ENCODE results near the gene IL4I1. TPM values are rescaled to one million over a fixed set of nuclear protein-coding genes. Genes with fewer than 3 reads are reported as not detected.

The IL4I1 gene
- total and polyA plus RNA-seq, 10 donors = 1.1 to 20.2 (median 4.8) TPM

DNA sequence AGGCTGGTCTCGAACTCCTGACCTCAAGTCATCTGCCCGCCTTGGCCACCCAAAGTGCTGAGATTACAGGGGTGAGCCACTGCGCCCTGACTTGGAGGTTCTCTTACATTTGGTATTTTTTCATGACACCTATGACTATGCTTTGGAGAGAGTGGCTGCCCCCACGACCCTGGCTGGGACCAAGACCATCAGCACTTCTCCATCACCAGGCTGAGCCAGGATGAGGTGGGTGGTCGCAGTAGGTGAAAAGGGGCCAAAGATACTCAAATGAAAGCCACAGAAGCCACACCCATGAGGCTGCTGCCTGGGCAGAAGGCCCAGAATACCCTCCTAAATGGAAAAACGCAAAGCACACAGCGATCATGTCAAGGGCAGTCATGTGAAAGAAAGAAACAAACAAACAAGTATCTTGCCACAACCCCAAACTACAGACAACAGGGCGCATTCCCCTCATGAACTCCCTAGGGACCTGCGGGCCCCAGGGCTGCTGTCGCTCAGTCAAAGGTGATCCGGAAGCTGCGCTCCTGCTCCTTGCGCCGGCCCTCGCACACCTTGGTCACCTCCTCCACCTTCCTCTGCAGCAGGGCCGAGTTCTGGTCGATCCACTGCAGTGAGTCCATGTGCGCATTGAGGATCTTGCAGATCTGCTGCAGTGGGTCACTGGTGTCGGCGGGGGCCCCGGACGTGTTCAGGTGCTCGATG lies 11.2 kb upstream of the IL4I1 start:
- no peak for DNase-seq
- Histone ChIP-seq H3K4me3 (no peak overlapping the region), H3K27ac (peak overlapping the region in 2 of 8 donors; percentile 11 to 53), H3K9me3 (no peaks in the 10 kb centered on the region), H3K36me3 (peaks cover 0 to 67% (median 21%) of the 10 kb centered on the region in 6 donors), H3K27me3 (replicated peaks in 1 of 7) (no peaks in the 10 kb centered on the region), H3K4me1 (peaks cover 16 to 76% (median 49%) of the 10 kb centered on the region in 6 donors)
- 84 to 92% (median 90%) methylated on average over 17 to 23 of the region's 23 CpGs for WGBS, 5 donors
- intact Hi-C loops (cut with DNase I; ENCODE audit: low total_unique reads) = no loop called here
- TF ChIP-seq, protein P1, sequence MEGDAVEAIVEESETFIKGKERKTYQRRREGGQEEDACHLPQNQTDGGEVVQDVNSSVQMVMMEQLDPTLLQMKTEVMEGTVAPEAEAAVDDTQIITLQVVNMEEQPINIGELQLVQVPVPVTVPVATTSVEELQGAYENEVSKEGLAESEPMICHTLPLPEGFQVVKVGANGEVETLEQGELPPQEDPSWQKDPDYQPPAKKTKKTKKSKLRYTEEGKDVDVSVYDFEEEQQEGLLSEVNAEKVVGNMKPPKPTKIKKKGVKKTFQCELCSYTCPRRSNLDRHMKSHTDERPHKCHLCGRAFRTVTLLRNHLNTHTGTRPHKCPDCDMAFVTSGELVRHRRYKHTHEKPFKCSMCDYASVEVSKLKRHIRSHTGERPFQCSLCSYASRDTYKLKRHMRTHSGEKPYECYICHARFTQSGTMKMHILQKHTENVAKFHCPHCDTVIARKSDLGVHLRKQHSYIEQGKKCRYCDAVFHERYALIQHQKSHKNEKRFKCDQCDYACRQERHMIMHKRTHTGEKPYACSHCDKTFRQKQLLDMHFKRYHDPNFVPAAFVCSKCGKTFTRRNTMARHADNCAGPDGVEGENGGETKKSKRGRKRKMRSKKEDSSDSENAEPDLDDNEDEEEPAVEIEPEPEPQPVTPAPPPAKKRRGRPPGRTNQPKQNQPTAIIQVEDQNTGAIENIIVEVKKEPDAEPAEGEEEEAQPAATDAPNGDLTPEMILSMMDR (IDR thresholded peaks at IDR 0.05 in 8 of 11, conservative IDR thresholded peaks at IDR 0.05 in 3 of 11) = no peak
- TF ChIP-seq POLR2A (IDR thresholded peaks at IDR 0.05) (no peak), POLR2AphosphoS5 (IDR thresholded peaks at IDR 0.05) (peak; percentile 23 to 43 (median 24))

DNA sequence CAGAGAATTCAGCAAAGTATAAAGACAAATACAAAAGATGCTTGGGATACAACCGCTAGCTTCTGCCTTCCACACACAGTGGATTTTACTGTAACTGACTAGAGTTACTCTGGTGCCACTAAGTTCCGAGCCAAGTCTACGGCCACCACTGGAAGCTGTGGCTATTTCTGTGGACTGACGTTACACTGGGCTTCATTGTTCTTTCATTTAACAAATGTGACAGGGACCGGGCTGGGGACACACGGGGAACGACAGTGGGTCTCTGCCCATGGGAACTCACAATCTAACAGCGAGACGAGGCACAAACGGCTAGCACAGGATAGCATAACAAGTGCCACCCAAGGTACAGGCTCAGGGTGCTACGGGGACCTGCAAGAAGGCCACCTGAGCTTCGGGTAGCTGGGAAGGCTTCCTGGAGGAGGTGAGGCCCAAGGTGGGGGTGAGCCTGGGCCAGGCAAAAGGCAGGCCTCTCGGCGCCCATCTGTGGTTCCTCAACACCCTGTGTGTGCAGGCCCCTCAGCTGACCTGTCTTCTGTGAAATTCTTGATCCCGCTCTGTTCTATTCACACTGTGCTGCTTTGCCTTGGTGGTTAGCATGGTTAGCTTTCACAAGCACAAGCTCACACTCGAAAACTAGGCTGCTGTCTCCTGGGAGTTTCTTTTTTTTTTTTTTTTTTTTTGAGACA lies 10.3 kb upstream of the IL4I1 start:
- H3K9me3 ChIP-seq = no peaks in the 10 kb centered on the region
- intact Hi-C loops (cut with DNase I; ENCODE audit: low total_unique reads) = no loop called here
- no peak overlapping the region for H3K4me3 ChIP-seq
- peaks cover 0 to 58% (median 20%) of the 10 kb centered on the region in 6 donors for H3K36me3 ChIP-seq
- H3K27me3 ChIP-seq (replicated peaks in 1 of 7) = no peaks in the 10 kb centered on the region
- no peak for DNase-seq
- peak in 1 of 3 donors; percentile 5 for TF ChIP-seq POLR2AphosphoS5 (IDR thresholded peaks at IDR 0.05)
- no peak for TF ChIP-seq POLR2A (IDR thresholded peaks at IDR 0.05)
- WGBS, 5 donors = 85 to 91% (median 89%) methylated on average over 16 of the region's 16 CpGs
- peaks cover 12 to 68% (median 41%) of the 10 kb centered on the region in 6 donors for H3K4me1 ChIP-seq
- peak overlapping the region in 1 of 8 donors; percentile 46 for H3K27ac ChIP-seq

DNA sequence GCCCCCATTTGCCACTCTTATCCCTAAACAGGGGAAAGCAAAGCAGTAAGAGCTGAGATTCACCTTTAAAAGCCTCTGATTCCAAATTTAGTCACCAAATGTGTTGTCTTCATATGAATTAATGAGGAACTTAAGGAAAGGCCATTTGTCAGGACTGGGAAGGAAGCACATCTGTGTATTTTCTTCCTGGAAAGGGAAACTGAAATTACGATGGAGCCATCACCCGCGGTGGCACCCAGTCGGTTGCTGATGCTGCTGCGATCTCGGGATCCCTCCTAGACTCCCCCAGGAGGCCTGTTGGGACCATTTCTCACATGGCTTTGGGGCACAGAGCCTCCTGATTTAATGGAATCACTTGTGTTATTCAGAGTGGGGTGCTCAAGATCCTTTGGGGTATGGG lies 7.4 kb upstream of the IL4I1 start:
- no peaks in the 10 kb centered on the region for H3K9me3 ChIP-seq
- intact Hi-C loops (cut with DNase I; ENCODE audit: low total_unique reads) = no loop called here
- peak overlapping the region in 1 of 8 donors; percentile 31 for H3K27ac ChIP-seq
- peaks cover 0 to 39% (median 18%) of the 10 kb centered on the region in 6 donors for H3K4me1 ChIP-seq
- H3K27me3 ChIP-seq (replicated peaks in 1 of 7) = no peaks in the 10 kb centered on the region
- WGBS, 5 donors = 8 to 41% (median 17%) methylated on average over 6 of the region's 6 CpGs
- TF ChIP-seq POLR2A (IDR thresholded peaks at IDR 0.05) = no peak
- TF ChIP-seq, protein P1 (IDR thresholded peaks at IDR 0.05 in 8 of 11, conservative IDR thresholded peaks at IDR 0.05 in 3 of 11) = no peak
- no peak for TF ChIP-seq POLR2AphosphoS5 (IDR thresholded peaks at IDR 0.05)
- H3K36me3 ChIP-seq = peaks cover 0 to 38% (median 17%) of the 10 kb centered on the region in 6 donors
- no peak for DNase-seq
- H3K4me3 ChIP-seq = no peak overlapping the region

DNA sequence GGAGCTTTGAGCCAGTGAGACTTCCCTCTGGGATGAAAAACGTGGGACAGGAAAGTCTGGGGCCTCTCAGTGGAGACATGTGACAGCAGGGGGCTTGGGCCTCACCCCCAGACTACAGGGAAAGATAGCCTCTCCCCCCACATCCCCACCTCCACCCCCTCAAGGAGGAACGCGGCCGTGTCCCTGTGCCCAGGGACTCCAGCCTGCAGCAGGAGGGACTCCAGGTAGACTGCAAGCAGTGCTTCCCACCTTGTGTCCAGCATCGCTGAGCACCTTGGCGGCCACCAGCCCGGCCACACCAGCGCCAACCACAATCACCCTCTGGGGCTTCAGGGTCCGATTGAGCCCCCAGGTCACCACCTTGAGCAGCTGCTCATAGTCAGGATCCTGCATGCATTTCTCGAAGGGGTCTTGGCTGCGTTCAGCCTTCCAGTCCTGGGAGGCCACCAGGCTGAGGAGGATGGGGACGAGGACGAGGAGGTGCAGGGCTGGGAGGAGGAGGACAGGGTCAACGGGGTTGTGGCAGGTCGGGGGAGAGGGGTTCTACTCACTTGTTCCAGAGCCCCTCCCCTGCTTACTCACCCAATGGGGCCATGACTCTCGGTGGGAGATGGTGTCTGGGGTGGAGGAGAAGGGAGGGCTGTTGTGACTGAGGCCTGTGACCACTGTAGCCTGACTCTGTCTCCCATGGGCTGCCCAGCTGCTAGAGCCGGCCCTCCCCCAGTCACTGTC lies 955 bp downstream of the IL4I1 start:
- H3K27ac ChIP-seq = peak overlapping the region in 5 of 8 donors; percentile 39 to 83 (median 73)
- H3K9me3 ChIP-seq = no peaks in the 10 kb centered on the region
- intact Hi-C loops (cut with DNase I; ENCODE audit: low total_unique reads) = no loop called here
- peaks cover 20 to 54% (median 38%) of the 10 kb centered on the region in 6 donors for H3K4me1 ChIP-seq
- no peaks in the 10 kb centered on the region for H3K36me3 ChIP-seq
- 56 to 74% (median 70%) methylated on average over 11 to 17 of the region's 17 CpGs for WGBS, 5 donors
- H3K27me3 ChIP-seq (replicated peaks in 1 of 7) = peaks cover 0 to 3% (median 0%) of the 10 kb centered on the region in 7 donors
- H3K4me3 ChIP-seq = no peak overlapping the region
- TF ChIP-seq, protein P1 (IDR thresholded peaks at IDR 0.05 in 8 of 11, conservative IDR thresholded peaks at IDR 0.05 in 3 of 11) = no peak
- DNase-seq = no peak
